ENCODE measurements around the gene C2CD2L.
"Not testable (repeated sequence)": the region's sequence is repeated elsewhere in the genome, so short reads cannot be mapped to it uniquely, and the experiment has no call there.

C2CD2L gene

GRCh38 chr11:119153049-119153818 lies 46.1 kb downstream of the C2CD2L start:
- DNase-seq: no peak

GRCh38 chr11:119154178-119154577 lies 47.0 kb downstream of the C2CD2L start:
- DNase-seq: no peak

GRCh38 chr11:119155733-119156492 lies 48.8 kb downstream of the C2CD2L start:
- peak; percentile 53 to 70 (median 57) for DNase-seq

- DNase-seq: no peak
Observed at GRCh38 chr11:119156496-119156895, 49.4 kb downstream of the C2CD2L start.

GRCh38 chr11:119157063-119157462 lies 49.9 kb downstream of the C2CD2L start:
- no peak for DNase-seq

- DNase-seq: no peak
Observed at GRCh38 chr11:119158467-119158866, 51.3 kb downstream of the C2CD2L start.

- no peak for DNase-seq
Observed at GRCh38 chr11:119160151-119160550, 53.0 kb downstream of the C2CD2L start.

- no peak for DNase-seq
Observed at GRCh38 chr11:119161871-119162270, 54.7 kb downstream of the C2CD2L start.

- peak in 2 of 3 donors; percentile 16 to 30 for DNase-seq
Observed at GRCh38 chr11:119166368-119167076, 59.4 kb downstream of the C2CD2L start.

- DNase-seq: not testable (repeated sequence)
Observed at GRCh38 chr11:119167077-119167458, 59.9 kb downstream of the C2CD2L start.

- peak in 2 of 3 donors; percentile 26 to 35 for DNase-seq
Observed at GRCh38 chr11:119167933-119168332, 60.8 kb downstream of the C2CD2L start.

Data from suppressor macrophage treated with lipopolysaccharide for 1 hour (primary cell).